Sigmoid colon (tissue), 4 donors: Measurements from ENCODE around the gene CEP20.
"Not testable (repeated sequence)": the region's sequence is repeated elsewhere in the genome, so short reads cannot be mapped to it uniquely, and the experiment has no call there.

Experiments used
- EP300 ChIP-seq, 4 donors: sonication (generic); formaldehyde crosslinking; IDR thresholded peaks; one replicate each; pipeline ENCODE4 v1.6.1; 2017; ENCODE audit warnings: antibody characterized with exemption in 4 of 4
- POLR2A ChIP-seq, 2 donors: fragments of 450-650 bp; IDR thresholded peaks; one replicate each; pipeline ENCODE4 v1.6.1; 2016; ENCODE audit warnings: antibody characterized with exemption in 2 of 2, mild to moderate bottlenecking in 2 of 2, moderate library complexity in 2 of 2
- POLR2AphosphoS5 ChIP-seq, 4 donors: sonication (generic); formaldehyde crosslinking; IDR thresholded peaks; one replicate each; pipeline ENCODE4 v1.6.1; 2017; ENCODE audit warnings: antibody characterized with exemption in 4 of 4
- TF ChIP-seq, protein P1 (sequence below), 4 experiments: fragments of 450-650 bp in 3 of 4; fragments of 200-600 bp in 1 of 4; IDR thresholded peaks; one replicate each; pipeline ENCODE4 v1.5.1; 2016 to 2019; ENCODE audit warnings: antibody characterized with exemption in 4 of 4, mild to moderate bottlenecking in 3 of 4, moderate library complexity in 2 of 4

- TF ChIP-seq, protein P1, sequence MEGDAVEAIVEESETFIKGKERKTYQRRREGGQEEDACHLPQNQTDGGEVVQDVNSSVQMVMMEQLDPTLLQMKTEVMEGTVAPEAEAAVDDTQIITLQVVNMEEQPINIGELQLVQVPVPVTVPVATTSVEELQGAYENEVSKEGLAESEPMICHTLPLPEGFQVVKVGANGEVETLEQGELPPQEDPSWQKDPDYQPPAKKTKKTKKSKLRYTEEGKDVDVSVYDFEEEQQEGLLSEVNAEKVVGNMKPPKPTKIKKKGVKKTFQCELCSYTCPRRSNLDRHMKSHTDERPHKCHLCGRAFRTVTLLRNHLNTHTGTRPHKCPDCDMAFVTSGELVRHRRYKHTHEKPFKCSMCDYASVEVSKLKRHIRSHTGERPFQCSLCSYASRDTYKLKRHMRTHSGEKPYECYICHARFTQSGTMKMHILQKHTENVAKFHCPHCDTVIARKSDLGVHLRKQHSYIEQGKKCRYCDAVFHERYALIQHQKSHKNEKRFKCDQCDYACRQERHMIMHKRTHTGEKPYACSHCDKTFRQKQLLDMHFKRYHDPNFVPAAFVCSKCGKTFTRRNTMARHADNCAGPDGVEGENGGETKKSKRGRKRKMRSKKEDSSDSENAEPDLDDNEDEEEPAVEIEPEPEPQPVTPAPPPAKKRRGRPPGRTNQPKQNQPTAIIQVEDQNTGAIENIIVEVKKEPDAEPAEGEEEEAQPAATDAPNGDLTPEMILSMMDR (IDR thresholded peaks at IDR 0.05) = not testable (repeated sequence)
- peak in 1 of 4 donors; percentile 33 for TF ChIP-seq POLR2AphosphoS5 (IDR thresholded peaks at IDR 0.05)
- TF ChIP-seq POLR2A, EP300 (IDR thresholded peaks at IDR 0.05): not testable (repeated sequence)
Observed at GRCh38 chr16:15850555-15850954, 37.8 kb downstream of the CEP20 start.
